ENCODE data around the gene AXL.

DNA sequence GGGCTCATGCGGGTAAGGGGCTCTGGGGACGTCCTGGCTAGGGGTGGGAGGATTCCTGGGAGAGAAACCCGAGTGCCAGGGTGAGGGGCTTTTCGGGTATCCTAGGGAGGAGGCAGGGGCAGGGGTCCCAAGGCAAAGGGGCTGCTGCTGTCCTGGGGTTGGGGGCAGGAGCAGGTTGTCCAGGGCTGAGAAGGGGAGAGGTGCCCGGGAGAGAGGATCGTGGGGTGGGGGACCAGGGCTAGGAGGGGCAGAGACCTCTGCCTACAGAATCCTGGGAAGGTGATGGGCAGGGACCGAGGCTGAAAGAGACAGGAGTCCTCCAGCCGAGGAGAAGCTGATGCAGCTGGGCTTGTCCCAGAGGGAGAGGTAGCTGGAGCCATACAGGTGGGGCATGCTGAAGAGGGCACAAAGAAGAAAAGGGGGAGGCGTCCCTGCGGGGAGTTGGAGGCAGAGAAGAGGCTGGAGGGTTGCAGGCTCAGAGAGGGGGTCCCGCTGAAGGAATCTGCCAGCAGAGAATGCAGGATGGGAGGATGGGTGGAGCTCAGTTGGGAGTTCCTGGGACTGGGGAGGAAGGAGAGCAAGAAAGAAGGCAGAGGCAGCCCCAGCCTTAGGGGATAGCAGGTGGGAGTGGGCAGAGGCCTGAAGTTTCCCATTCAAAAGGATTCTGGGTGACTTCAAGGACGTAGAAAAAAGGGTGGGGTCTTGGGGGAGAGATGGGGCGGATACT is 25.4 kb upstream of the AXL start:
- TF ChIP-seq GATA3 (IDR thresholded peaks at IDR 0.05; ENCODE audit: low read depth, low read length), result no peak
- no peak for TF ChIP-seq GATA2 (IDR thresholded peaks at IDR 0.05; ENCODE audit: low read depth, low read length)

All from SH-SY5Y (cell line).